NCI-H748 treated with DMSO at 0.1 percent for 48 hours (cell line): ENCODE data around the gene GCA.
A peak's percentile ranks its signal among the peaks of the same experiment; 100 is the strongest.

Experiments
- DNase-seq: peaks from one replicate; lab custom pipeline; 2025; lab: John Stamatoyannopoulos, UW

Gene GCA

DNA sequence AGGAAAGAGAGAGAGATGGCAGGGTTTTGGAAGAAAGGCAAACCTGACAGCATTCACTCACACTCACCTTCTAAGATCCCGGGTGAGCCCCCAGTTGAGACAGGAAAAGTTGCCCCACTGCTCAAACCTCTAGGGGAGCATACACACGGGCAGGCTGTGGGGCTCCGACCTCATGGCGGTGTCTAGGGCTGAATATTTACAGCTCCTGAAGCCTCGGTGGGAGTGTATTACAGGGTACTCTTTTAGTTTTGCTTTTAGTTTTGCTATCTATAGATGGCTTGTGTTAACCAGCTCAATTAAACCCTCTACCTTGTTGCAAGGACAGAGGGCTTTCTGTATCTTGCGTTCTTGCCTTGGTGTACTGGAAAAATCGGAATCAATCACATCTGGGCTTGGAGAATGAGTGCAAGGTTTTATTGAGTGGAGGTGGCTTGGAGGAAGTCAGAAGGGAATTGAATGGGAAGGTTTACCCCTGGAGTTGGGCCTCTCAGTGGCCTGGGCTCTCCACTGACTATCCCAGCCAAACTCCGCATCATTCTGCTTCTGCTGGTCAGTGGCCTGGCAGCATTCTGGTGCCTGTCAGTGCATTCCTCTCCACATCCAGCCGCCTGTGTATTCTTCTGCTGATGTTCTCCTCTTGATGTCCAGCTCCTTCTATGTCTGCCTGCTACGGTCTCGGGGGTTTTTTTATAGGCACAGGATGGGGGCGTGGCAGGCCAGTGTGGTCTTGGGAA is 15.3 kb upstream of the GCA start:
- no peak for DNase-seq

DNA sequence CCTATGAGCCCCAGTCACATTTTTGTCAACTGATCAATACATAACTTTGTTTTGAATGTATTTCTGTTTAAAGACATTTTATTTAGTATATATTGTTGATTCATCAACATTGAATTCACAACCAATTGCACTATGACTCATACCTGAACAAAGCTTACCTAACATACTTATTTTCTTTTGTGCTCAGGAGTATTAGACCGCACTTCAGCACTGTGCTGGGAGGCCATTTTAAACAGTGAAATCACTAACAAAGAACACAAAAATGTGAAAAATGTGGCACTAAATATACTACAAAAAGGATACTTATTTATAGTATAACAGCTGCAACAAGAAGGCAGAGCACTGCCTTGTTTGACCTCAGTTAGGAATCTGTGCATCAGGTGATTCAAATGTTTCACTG is 13.1 kb upstream of the GCA start:
- no peak for DNase-seq

DNA sequence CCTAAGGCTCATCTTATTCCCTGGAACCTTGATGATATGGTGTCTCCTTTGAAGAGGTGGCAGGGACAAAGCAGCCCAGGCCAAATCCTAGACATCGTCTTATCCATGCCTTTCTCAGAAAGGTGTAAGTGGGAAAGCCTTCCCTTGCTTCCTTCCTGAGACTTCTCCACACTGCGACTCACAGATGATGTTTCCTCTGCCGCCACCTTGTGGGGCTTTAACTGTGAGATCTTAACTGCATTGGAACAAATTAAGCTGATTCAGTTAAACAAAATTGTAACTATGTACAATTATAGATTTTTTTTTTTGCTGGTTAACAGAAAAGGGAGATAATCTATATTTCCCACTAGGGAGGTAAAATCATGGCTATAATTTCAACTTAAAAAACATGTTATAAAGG is 10.0 kb upstream of the GCA start:
- peak; percentile 7 for DNase-seq

DNA sequence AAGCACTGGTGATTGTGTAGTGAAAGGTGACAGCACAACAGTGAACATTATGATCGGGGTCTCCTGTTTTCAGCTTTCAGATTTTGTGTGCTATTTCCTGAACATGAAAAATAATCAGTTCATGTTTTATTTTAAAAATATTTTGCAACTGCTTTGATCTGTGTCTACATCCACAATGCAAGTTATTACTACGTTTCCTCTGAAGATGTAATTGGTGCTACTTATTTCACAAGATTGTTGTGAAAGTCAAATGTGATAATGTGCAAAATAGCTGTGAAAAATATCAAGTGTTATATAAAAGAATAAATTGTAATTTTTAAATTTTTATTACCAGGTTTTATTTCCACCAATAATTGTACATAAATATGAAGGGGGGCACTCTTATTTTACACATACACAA is 6.1 kb upstream of the GCA start:
- DNase-seq = no peak

DNA sequence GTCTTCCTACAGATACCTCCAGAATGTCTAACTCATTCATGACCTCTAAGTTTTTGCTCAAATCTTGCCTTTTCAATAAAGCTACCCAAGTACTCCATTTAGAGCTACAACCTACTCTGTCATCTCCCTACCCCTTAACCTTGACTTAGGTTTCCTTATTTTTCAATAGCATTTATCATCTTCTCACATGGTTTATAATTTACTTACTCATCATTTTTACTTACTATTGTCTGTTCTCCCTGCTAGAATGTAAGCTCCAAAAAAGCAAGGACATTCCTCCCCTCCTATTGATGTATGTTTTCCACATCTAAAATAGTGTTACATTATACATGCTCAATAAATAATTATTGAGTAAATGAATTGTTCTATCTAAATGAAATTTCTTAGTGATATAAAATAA is 3.1 kb upstream of the GCA start:
- DNase-seq = no peak

DNA sequence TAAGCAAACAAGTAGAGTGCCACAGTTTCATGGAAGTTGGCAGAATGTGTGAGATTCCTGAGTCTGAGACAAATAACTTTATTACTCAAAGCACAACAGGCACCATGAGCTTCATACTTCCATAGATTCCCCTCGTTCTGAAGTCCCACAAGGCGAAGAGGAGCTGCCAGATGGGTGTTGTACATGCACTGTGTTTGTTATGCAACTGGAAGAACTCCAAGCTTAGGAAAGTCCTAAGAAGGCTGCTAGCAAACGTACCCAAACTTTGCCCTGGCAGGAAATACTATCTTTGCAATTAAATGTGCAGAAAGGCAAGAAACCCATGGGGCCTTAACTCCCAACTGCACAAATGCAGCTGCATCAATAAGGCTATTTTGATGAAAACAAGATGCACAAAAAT is 1.6 kb upstream of the GCA start:
- DNase-seq = no peak

DNA sequence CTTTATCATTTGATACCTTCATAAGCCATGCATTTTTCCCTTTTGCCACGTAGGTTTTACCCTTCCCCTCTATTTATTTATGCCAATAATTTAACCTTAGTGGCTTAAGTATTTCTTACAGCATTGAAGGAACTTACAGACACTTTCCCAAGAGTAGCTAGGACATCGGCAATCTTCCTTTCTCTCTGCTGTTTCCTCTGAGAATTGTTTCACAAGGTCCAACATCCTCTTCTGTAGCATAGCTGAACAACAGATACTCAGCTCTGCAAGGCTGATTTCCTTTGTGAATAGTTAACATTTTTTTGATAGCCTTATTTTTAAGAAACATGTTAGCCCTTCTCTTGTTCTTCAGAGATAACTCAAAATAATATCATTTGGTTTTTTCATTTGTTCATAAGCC is 1.1 kb upstream of the GCA start:
- no peak for DNase-seq

DNA sequence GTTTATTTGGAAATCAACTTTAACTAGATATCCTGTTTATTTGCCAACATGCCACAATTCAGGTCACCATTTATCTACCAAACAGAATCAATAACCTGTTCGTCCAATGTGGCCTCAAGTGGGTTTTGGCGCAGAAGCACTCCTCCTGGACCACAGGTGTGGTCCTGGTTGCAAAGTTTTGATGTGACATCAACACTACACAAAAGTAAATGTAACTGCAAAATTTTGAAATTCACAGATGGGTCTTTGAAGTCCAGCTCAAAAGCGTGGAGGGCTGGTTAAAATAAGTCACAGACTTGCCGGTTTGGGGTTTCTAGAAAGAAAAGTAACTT is 474 bp upstream of the GCA start:
- DNase-seq = no peak

DNA sequence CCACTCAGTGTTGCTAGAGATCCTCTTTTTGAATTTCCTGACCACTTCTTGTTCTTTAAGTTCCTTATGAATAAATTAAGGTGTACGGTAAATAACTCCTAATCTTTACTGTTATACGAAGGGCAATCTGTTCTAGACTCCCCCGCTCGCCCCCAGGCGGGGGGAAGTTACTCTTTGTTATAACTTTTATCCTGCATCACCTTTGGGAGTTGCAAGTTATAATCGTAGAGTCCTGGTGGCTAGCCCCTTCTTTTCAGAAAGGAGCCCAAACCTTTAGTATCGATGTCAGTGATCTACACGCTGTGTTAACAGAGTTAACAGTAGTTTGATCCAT is 652 bp downstream of the GCA start:
- no peak for DNase-seq

DNA sequence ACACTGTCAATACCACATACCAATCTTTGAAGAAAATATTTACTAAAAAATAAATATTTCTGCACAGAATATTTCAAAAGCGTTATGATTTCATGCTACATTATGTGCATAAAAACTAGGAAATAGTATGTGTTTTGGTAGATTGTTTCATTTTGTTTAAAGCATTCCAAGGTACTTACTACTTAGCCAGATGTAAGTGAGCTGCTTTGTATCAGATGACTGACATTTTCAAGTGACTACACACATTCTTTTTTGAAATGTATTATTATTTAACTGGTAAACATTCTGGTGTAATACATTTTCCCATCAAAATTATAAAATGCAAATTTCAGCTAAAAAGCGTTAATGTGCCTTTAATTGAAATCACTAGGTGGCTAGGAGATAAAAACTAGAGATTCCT is 21.5 kb downstream of the GCA start:
- no peak for DNase-seq

DNA sequence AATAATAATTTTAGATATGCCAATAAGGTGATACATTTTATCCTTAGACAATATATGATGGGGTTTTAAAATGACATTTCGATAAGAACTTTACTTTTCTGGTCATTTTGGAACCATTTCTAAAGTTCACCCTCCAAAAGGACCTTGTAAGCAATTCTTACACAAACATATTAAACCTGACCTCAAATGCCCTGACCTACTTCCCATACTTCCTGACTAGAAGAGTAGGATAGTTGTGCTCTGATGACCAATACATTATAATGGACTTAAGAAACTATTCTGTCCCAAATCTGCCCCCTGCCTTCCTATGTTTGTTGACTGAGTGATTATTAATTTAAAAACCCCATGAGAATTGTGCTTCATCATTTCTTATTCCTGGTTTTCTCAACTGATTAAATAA is 24.6 kb downstream of the GCA start:
- no peak for DNase-seq

DNA sequence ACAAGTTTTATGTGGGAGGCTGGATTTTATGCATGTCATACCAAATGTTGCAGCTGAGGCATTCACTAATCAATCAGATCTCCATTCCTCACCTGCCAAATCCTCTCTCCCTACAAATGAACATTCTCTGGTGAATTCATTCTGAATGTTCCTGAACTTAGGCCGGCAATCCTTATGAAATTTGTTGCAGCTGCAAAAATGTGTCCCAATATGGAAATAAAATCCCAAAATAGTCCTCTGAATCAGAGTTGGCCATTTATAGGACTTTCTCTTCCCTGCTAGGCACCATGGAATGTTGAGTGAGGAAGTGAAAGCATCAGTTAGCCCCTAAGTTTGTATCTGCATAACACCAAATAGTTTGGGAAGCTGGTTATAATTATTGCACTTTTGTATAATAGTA is 25.6 kb downstream of the GCA start:
- DNase-seq = no peak

DNA sequence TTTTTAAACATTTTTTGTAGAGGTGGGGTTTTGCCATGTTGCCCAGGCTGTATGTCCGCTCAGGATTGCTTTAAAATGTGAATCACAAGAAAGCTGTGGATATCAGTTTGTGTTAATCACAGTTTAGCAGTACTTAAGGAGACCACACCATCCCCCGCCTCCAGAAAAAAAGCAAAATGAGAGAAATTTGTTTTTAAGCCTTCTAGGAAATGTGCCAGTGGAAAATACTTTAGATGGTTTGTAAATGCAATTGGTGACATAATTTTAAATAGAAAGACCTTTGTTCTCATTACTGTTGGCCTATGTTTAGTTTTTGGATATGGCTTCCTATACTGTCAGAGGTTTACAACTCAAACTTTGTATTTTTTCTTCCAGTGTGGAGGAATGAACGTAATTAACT is 27.0 kb downstream of the GCA start:
- DNase-seq = no peak

DNA sequence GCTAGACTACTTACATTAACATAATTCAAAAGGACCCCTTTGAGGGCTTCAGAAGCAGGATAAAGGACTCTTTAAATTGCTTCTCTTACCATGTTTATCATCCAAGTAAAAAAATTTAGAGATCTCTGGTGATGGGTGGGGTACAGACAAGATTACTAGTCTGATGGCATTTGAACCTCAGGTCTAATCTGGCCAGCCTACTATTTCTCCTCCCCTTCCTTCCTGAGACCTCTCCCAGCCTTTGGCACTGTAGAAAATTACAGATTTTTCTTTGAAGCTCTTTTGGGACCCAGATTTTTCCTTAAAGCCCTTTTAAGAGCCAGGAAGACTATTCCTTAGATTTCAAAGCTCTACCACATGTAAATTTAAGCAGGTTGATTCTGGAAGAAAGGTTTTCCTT is 28.9 kb downstream of the GCA start:
- DNase-seq = no peak

DNA sequence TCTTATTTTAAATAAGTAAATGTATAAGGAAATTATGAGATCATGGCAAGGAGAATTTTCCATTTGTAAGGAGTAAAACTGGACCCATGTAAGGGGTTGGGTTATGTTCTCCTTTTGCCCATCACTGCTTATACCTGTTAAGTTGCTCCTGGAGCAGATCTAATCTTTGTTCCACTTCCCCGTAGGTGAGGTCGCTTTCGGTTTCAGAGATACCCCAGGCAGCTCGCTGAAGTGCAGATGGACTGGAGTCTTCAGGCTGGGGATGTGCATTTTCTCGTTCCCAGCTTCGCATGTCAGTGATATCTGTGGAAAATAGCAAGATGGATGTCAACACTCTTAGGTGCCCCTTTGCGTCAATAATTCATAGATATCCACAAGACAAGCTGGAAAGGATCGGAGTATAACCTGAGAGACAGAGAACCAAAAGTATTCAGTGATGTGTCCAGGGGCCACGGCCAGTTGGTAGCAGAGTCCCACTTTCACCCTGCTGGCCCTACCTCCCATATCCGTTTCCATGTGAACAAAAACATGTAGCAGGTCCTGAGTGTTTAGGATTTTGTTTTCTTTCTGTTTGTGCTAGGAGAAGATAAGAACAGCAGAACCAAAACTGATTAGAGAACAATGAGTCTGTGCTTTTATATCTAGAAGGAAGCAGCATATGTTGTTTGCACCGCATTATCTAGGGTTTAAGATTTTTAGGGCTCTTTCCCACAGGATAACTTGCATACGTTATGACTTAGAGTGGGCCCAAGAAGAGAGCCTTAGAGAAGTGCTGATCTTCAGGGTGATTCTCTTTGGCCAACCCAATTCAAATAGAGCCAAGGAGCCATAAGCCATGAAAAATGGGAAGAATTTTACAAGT is 36.0 kb downstream of the GCA start:
- DNase-seq = no peak

DNA sequence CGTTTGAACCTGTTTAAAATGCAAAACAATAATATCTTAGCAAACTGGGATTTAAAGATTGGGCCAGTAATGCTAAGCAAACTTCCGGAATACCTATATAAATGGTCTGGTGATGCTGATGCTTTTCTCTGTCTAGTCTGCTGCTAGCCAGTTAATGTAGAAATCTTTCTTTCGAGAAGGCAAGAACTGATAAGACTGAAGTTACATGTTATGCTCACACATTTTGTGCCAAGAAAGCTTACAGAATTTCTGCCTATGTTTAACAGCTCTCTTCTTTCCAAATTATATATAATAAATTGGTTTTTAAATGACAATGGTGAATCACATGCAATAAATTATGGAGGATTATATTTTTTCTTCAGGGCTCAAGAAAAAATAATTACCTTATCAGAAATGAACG is 37.9 kb downstream of the GCA start:
- DNase-seq = no peak

DNA sequence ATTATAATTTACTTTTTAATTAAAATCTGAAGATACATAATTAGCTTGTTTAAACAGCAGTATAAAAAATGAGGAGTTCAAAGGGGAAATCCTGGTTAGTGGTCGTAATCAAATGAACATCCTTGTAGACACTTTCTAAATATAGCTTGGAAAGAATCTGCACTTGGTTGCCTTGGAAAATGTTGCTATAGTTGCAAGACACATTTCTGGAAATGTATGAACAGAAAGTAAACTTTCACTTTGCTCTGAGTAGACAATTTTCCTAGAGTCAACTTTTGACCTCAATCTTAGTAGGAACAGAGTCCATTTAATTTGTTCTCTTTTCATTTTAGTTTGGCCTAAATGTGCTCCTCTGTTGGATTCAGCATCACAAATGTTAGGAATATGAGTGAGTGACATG is 38.3 kb downstream of the GCA start:
- no peak for DNase-seq

DNA sequence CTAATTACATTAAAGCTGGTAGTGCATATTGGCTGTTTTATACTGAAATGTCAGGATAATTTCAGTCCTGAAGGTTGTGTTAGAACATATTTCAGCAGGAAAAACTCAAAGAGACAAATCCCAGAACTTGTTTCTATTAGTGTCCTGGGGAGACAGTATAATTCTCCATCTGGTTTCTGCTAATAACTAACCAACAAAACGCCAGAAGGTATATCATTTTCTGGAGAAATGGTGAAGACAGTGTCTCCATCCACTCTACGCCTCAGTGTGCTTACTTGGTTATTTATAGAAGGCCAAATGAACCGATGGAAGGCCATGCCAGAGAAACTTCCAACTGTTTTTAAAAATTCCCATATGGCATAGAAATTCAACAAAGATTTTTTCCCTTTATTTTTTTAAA is 41.6 kb downstream of the GCA start:
- DNase-seq = no peak

DNA sequence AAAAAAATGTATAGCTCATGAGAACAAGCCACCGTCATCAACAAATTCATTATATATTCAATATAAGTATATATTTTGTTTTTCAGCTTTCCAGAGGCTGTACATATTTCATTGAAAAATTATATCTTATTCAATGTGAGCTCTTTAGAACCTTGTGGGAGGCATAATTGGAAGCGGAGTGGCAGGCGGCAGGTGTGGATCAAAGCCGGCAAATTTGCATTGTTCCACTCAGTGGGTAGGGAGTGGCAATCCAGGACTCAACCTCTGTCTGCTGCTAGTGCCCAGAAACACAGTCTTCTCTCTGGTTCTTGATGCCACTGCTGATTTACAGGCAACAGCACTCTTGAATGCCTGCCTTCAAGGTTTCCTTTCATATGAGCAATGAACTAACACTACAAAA is 46.9 kb downstream of the GCA start:
- DNase-seq = peak; percentile 45

DNA sequence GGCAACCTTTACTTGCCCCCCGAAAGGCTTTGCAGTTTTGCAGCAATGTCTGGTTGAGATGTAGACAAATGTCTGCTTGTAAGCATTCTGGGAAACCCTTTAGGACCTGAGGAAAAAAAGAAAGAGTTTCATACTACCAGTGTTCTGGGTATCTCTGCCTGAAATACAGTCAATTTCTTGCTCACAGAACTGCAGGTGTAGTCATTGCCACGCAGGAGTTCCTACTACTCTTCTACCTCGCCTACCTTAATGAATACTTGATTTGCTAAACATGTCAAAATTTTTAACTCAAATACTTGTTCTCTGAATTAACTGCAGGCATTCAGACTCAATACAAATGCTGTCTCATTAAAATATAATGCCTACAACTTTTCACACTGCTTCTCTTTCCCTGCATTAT is 56.4 kb downstream of the GCA start:
- no peak for DNase-seq

DNA sequence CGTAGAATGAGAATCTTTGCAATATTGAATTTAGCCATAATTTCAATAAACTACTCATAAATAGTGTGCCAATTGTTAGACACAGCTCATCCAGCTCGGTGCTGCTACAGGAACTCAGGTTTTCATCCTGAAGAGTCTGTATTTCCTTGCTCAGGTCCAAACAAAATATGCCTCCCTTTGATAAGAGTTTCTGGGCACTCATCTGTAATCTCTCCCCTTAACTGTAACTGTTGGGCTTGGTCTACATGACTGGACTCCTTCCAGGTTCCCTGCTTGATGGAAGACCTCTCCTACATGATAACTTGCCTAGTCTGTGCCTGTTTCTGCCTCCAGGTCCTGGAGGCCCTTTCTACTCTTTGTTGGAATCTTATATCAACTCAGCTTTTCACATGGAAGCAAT is 57.9 kb downstream of the GCA start:
- no peak for DNase-seq

DNA sequence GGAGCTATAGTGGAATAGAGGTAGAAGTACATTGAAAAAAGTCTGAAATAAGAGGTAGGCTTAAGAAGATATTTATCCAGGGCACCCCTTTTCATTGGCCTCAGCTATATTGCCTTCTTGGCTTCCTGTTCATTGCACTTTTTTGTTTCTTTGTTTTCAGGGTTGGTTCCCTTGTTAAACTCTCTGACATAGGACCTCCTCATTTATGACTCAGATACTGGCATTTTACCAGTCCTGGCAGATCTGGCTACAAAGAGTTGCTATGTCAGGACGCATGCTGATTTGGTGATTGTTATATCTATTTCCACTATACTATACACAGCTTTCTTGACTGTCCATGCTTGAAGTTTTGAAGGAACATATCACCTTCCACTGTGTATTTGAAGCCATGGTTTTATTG is 60.0 kb downstream of the GCA start:
- DNase-seq = no peak
